Loucy (cell line): Measurements from ENCODE around the gene CDKL4.

ENCODE experiments used
- EZH2phosphoT487 ChIP-seq: fragments of 200-600 bp; IDR thresholded peaks from 2 replicates; pipeline ENCODE4 v1.6.1; 2018; ENCODE audit warnings: antibody characterized with exemption, mild to moderate bottlenecking, moderate library complexity, borderline replicate concordance
- TF ChIP-seq, protein P1 (sequence below): fragments of 200-600 bp; sonication (generic); conservative IDR thresholded peaks from 2 replicates; pipeline ENCODE4 v1.5.1; 2014; ENCODE audit warnings: mild to moderate bottlenecking, antibody characterized with exemption, low read length

DNA sequence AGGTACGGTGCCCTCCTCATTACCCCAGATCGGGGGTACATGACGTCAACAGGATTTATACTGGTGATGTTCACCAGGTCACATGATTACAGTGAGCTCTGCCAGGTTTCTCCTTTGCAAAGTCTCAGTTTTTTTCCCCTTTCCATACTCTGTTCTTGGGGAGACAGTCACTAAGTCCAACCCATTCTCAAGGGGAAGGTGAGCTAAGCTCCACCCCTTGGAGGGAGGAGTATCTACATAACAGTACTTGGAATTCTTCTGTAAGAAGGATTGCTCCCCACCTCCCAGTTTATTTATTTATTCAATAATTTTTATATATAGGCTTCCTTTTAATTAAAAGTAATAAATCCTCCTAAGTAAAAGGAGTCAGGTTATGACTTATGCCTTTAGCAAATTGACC is 88.8 kb downstream of the CDKL4 start:
- TF ChIP-seq, protein P1, sequence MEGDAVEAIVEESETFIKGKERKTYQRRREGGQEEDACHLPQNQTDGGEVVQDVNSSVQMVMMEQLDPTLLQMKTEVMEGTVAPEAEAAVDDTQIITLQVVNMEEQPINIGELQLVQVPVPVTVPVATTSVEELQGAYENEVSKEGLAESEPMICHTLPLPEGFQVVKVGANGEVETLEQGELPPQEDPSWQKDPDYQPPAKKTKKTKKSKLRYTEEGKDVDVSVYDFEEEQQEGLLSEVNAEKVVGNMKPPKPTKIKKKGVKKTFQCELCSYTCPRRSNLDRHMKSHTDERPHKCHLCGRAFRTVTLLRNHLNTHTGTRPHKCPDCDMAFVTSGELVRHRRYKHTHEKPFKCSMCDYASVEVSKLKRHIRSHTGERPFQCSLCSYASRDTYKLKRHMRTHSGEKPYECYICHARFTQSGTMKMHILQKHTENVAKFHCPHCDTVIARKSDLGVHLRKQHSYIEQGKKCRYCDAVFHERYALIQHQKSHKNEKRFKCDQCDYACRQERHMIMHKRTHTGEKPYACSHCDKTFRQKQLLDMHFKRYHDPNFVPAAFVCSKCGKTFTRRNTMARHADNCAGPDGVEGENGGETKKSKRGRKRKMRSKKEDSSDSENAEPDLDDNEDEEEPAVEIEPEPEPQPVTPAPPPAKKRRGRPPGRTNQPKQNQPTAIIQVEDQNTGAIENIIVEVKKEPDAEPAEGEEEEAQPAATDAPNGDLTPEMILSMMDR: no peak
- TF ChIP-seq EZH2phosphoT487: no peak
